ENCODE results near the gene TBC1D22A. TPM values are rescaled to one million over a fixed set of nuclear protein-coding genes. Genes with fewer than 3 reads are reported as not detected.

Gene TBC1D22A
- total and polyA plus RNA-seq, 2 experiments from 2014 or later, result 9.6 to 13.3 TPM

GRCh38 chr22:46752988-46753310 is 9.5 kb upstream of the TBC1D22A start:
- Histone ChIP-seq H3K4me1 (ENCODE audit: insufficient read depth) (no peaks in the 10 kb centered on the region), H4K20me1 (replicated peaks; ENCODE audit: insufficient read depth) (no peaks in the 10 kb centered on the region), H3F3A (replicated peaks; ENCODE audit: low read depth) (no peaks in the 10 kb centered on the region), H3K4me3 (no peak overlapping the region), H3K4me2 (no peak overlapping the region), H3K36me3 (ENCODE audit: insufficient read depth) (peaks cover 5% of the 10 kb centered on the region), H3K27me3 (ENCODE audit: insufficient read depth) (no peaks in the 10 kb centered on the region), H3K9me2 (ENCODE audit: insufficient read depth) (no peaks in the 10 kb centered on the region), H2AFZ (no peak overlapping the region), H3K79me2 (replicated peaks; ENCODE audit: insufficient read depth) (no peaks in the 10 kb centered on the region), H3K27ac (ENCODE audit: low read depth) (no peak overlapping the region)
- Mint-ChIP-seq H3K36me3 (ENCODE audit: low read depth) (peaks cover 29% of the 10 kb centered on the region), H3K27ac (no peak overlapping the region), H3K4me1 (no peaks in the 10 kb centered on the region; the same call in 2 of the 3 replicates), H3K9me3 (peaks cover 40% of the 10 kb centered on the region), H3K27me3 (ENCODE audit: insufficient read depth, low read depth, poor library complexity) (peaks cover 12% of the 10 kb centered on the region), H3K4me3 (no peak overlapping the region)
- DNase-seq (ENCODE audit: low spot score) (no peak), ATAC-seq (no peak)
- TF ChIP-seq EZH2phosphoT487 (IDR thresholded peaks at IDR 0.05; ENCODE audit: unreplicated experiment) (no peak), POLR2AphosphoS5 (IDR thresholded peaks at IDR 0.05; ENCODE audit: low read depth) (no peak), JUNB (IDR thresholded peaks at IDR 0.05; ENCODE audit: unreplicated experiment) (no peak), CTCF (conservative IDR thresholded peaks at IDR 0.05; ENCODE audit: low read depth in 2 of 2) (no peak), ZNF114 (CRISPR knock-in tag; IDR thresholded peaks at IDR 0.05) (no peak), ETS1 (IDR thresholded peaks at IDR 0.05) (no peak), STAT1 (IDR thresholded peaks at IDR 0.05; ENCODE audit: unreplicated experiment) (no peak), NANOG (IDR thresholded peaks at IDR 0.05; ENCODE audit: borderline replicate concordance) (no peak), ZNF331 (CRISPR knock-in tag; IDR thresholded peaks at IDR 0.05; ENCODE audit: low read depth) (no peak), ZNF462 (CRISPR knock-in tag; IDR thresholded peaks at IDR 0.05) (no peak), CREB1 (CRISPR knock-in tag; IDR thresholded peaks at IDR 0.05; ENCODE audit: low read depth) (no peak)
